ENCODE data around the gene A4GNT. TPM values are rescaled to one million over a fixed set of nuclear protein-coding genes. Genes with fewer than 3 reads are reported as not detected.
"Not testable (repeated sequence)": the region's sequence is repeated elsewhere in the genome, so short reads cannot be mapped to it uniquely, and the experiment has no call there.

A4GNT gene
- total and polyA plus RNA-seq, 7 donors = not detected

DNA sequence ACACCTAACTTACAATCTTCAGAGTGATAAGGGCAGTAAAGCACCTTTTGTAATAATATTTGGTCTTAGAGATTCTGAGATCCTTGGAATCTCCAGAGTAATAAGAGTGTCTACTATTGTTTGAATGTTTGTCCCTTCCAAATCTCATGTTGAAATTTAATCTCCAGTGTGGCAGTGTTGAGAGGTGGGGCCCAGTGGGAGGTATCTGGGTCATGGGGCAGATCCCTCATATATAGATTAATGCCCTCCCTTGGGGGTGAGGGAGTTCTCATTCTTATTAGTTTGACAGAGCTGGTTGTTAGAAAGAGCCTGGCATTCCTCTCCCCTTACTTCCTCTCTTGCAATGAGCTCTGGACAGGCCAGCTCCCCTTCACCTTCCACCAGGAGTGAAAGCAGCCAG is 32.8 kb downstream of the A4GNT start:
- H3K36me3 ChIP-seq = peaks cover 2 to 46% (median 19%) of the 10 kb centered on the region in 4 donors
- no peak overlapping the region for H3K27ac ChIP-seq
- H3K9me3 ChIP-seq = no peaks in the 10 kb centered on the region
- H3K4me3 ChIP-seq = no peak overlapping the region
- no peaks in the 10 kb centered on the region for H3K27me3 ChIP-seq
- intact Hi-C loops (cut with DNase I) = no loop called here
- TF ChIP-seq EP300 (IDR thresholded peaks at IDR 0.05) (no peak), POLR2AphosphoS5 (IDR thresholded peaks at IDR 0.05) (no peak), POLR2A (IDR thresholded peaks at IDR 0.05) (no peak)
- no peak for DNase-seq
- no peaks in the 10 kb centered on the region for H3K4me1 ChIP-seq

DNA sequence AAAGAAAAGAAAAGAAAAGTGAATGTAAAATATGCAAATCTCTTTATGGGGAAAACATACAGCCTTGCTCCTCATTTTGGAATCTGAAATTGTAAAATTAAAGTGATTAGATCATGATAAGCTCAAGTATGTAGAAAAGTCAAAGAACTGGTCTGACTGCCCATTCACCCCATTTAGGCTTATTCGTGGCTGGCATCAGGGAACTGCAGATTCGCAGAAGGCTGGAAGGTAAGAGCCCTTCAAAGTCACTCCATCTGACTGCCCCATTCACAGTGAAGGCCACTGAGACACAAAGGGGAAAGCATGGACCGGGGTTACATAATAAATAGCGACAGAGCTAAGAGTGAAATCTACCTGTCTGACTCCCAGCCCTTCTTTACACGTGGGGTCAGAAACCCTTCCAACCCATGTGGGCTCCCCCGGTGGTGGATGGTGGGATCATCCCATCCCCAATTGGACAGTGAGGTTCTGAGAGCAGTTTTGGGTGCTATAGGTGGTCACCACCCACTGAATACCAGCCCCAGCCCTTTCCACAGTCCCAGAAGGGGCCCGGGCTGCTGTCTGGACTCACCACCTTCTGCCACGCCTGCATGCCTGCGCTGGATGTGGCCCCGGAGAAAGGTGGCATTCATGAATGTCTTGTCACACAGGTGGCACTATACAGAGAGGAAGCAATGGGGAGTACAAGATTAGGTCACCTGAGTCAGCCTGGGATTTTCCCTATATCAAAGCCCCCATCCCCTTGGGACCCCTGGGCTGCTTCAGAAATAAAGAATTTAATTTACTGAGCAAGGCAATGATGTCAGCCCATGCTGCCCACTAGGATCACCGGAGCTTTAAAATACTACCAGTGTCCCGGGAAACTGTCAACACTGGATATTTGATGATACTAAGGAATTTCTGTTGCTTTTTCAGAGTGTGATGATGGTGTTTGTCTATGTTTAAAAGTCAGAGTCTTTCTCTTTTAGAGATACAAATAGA is 34.7 kb downstream of the A4GNT start:
- no peak for DNase-seq
- peaks cover 7 to 45% (median 16%) of the 10 kb centered on the region in 4 donors for H3K36me3 ChIP-seq
- H3K9me3 ChIP-seq = no peaks in the 10 kb centered on the region
- H3K4me1 ChIP-seq = no peaks in the 10 kb centered on the region
- intact Hi-C loops (cut with DNase I) = no loop called here
- WGBS, 2 donors = 69 to 84% methylated on average over 12 of the region's 12 CpGs
- H3K27ac ChIP-seq = no peak overlapping the region
- no peak overlapping the region for H3K4me3 ChIP-seq
- no peak for TF ChIP-seq POLR2AphosphoS5 (IDR thresholded peaks at IDR 0.05)
- TF ChIP-seq POLR2A (IDR thresholded peaks at IDR 0.05) = no peak
- TF ChIP-seq EP300 (IDR thresholded peaks at IDR 0.05) = no peak
- TF ChIP-seq, protein P1, sequence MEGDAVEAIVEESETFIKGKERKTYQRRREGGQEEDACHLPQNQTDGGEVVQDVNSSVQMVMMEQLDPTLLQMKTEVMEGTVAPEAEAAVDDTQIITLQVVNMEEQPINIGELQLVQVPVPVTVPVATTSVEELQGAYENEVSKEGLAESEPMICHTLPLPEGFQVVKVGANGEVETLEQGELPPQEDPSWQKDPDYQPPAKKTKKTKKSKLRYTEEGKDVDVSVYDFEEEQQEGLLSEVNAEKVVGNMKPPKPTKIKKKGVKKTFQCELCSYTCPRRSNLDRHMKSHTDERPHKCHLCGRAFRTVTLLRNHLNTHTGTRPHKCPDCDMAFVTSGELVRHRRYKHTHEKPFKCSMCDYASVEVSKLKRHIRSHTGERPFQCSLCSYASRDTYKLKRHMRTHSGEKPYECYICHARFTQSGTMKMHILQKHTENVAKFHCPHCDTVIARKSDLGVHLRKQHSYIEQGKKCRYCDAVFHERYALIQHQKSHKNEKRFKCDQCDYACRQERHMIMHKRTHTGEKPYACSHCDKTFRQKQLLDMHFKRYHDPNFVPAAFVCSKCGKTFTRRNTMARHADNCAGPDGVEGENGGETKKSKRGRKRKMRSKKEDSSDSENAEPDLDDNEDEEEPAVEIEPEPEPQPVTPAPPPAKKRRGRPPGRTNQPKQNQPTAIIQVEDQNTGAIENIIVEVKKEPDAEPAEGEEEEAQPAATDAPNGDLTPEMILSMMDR (IDR thresholded peaks at IDR 0.05) = no peak
- H3K27me3 ChIP-seq = no peaks in the 10 kb centered on the region

DNA sequence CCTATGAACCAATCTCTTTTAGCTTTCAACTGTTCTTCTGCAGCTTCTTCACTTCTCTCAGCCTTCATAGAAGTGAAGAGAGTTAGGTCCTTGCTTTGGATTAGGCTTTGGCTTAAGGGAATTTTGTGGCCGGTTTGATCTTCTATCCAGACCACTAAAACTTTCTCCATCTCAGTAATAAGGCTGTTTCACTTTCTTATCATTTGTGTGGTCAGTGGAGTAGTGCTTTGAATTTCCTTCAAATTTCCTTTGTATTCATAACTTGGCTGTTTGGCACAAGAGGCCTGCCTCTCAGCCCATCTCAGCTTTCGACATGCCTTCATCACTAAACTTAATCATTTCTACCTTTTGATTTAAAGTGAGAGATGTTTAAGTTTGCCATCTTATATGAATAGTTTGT is 38.5 kb downstream of the A4GNT start:
- no peak overlapping the region for H3K27ac ChIP-seq
- DNase-seq = no peak
- peaks cover 7 to 31% (median 13%) of the 10 kb centered on the region in 4 donors for H3K36me3 ChIP-seq
- no peak for TF ChIP-seq POLR2A (IDR thresholded peaks at IDR 0.05)
- TF ChIP-seq POLR2AphosphoS5 (IDR thresholded peaks at IDR 0.05) = no peak
- no peak for TF ChIP-seq EP300 (IDR thresholded peaks at IDR 0.05)
- TF ChIP-seq, protein P1 (IDR thresholded peaks at IDR 0.05) = no peak
- WGBS, 2 donors = 46 to 48% methylated on average over 2 of the region's 2 CpGs
- H3K9me3 ChIP-seq = no peaks in the 10 kb centered on the region
- intact Hi-C loops (cut with DNase I) = no loop called here
- H3K4me1 ChIP-seq = no peaks in the 10 kb centered on the region
- no peaks in the 10 kb centered on the region for H3K27me3 ChIP-seq
- H3K4me3 ChIP-seq = no peak overlapping the region

DNA sequence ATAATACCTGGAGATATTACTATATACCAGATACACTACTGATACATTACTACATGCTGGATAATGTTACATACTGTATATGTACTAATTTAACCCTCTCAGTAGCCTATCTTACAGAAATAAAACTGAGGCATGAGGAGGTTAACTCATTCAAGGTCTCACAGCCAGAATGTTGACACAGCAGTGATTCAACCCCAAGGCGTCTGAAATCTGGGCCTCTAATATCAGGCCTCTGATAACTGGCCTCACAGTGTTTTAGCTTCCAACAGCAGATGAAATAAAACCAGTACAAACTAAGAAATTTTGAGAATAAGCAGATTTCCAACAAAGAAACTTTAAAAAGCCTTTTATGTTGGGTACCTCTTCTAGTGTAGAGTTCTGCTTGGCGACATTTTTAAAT is 40.2 kb downstream of the A4GNT start:
- intact Hi-C loops (cut with DNase I) = no loop called here
- Histone ChIP-seq H3K27me3 (no peaks in the 10 kb centered on the region), H3K4me1 (no peaks in the 10 kb centered on the region), H3K9me3 (no peaks in the 10 kb centered on the region), H3K27ac (no peak overlapping the region), H3K4me3 (no peak overlapping the region), H3K36me3 (peaks cover 7 to 48% (median 24%) of the 10 kb centered on the region in 4 donors)
- no peak for DNase-seq
- TF ChIP-seq POLR2A (IDR thresholded peaks at IDR 0.05) (no peak), POLR2AphosphoS5 (IDR thresholded peaks at IDR 0.05) (no peak), EP300 (IDR thresholded peaks at IDR 0.05) (no peak)
- TF ChIP-seq, protein P1 (IDR thresholded peaks at IDR 0.05) = no peak
- 74 to 89% methylated on average over 2 of the region's 2 CpGs for WGBS, 2 donors

DNA sequence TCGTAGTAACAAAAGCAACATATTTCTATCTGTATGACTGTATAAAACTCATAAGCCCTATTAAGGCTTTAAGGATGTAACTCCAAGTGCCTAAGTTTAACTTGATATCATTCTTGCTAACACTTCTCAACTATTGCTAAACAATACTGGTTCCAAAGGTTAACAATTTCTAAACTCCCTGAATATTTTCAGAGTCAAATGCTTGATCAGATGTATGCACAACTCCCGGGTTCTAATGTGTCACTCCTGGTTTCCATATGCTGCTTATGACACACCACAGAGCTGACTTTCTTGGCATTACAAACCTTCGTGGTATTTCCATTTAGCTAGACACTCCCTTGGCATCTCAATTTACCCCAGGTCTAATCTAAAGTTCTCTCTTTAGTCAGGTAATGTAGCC is 43.1 kb downstream of the A4GNT start:
- Histone ChIP-seq H3K27ac (no peak overlapping the region), H3K9me3 (no peaks in the 10 kb centered on the region), H3K4me3 (no peak overlapping the region), H3K36me3 (peaks cover 2 to 51% (median 31%) of the 10 kb centered on the region in 4 donors), H3K27me3 (no peaks in the 10 kb centered on the region), H3K4me1 (no peaks in the 10 kb centered on the region)
- TF ChIP-seq, protein P1 (IDR thresholded peaks at IDR 0.05) = no peak
- intact Hi-C loops (cut with DNase I) = no loop called here
- no peak for DNase-seq
- WGBS, 2 donors = 59 to 83% methylated on average over 3 of the region's 3 CpGs

DNA sequence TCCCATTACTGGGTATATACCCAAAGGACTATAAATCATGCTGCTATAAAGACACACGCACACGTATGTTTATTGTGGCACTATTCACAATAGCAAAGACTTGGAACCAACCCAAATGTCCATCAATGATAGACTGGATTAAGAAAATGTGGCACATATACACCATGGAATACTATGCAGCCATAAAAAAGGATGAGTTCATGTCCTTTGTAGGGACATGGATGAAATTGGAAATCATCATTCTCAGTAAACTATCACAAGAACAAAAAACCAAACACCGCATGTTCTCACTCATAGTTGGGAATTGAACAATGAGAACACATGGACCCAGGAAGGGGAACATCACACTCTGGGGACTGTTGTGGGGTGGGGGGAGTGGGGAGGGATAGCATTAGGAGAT is 46.4 kb downstream of the A4GNT start:
- H3K27me3 ChIP-seq; intact Hi-C loops (cut with DNase I); DNase-seq; H3K27ac ChIP-seq; H3K9me3 ChIP-seq; H3K4me3 ChIP-seq: not testable (repeated sequence)
- 85 to 100% methylated on average over 1 to 3 of the region's 3 CpGs for WGBS, 2 donors
- Histone ChIP-seq H3K36me3 (peaks cover 0 to 40% (median 23%) of the 10 kb centered on the region in 4 donors), H3K4me1 (peaks cover 0 to 13% (median 11%) of the 10 kb centered on the region in 4 donors)
